GM12801 (cell line): ENCODE measurements around the gene RIPOR1.
A peak's percentile ranks its signal among the peaks of the same experiment; 100 is the strongest.

ENCODE experiments used
- TF ChIP-seq, protein P1 (sequence below): IDR thresholded peaks from one replicate; pipeline ENCODE4 v1.5.1; 2011; ENCODE audit warnings: control low read depth; ENCODE audit not compliant: insufficient read length; ENCODE audit errors: extremely low read depth

RIPOR1 gene

DNA sequence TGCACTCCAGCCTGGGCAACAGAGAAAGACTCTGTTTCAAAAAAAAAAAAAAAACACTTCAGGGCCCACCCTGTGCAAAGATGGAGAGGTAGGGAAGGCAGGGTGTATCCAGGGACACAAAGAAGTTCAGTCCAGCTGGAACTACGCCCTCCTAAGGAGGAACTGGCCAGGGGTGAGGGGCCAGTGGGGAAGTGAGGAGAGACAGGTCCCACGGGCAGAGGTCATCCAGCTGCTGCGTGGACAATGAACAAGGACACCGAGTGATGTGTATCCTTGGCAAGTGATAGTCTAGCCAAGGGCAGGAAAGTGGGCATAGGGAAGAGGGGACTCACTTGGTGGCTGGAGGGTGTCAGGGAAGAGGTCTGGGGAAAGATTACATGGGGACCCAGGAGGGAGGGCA lies 9.4 kb upstream of the RIPOR1 start:
- TF ChIP-seq, protein P1, sequence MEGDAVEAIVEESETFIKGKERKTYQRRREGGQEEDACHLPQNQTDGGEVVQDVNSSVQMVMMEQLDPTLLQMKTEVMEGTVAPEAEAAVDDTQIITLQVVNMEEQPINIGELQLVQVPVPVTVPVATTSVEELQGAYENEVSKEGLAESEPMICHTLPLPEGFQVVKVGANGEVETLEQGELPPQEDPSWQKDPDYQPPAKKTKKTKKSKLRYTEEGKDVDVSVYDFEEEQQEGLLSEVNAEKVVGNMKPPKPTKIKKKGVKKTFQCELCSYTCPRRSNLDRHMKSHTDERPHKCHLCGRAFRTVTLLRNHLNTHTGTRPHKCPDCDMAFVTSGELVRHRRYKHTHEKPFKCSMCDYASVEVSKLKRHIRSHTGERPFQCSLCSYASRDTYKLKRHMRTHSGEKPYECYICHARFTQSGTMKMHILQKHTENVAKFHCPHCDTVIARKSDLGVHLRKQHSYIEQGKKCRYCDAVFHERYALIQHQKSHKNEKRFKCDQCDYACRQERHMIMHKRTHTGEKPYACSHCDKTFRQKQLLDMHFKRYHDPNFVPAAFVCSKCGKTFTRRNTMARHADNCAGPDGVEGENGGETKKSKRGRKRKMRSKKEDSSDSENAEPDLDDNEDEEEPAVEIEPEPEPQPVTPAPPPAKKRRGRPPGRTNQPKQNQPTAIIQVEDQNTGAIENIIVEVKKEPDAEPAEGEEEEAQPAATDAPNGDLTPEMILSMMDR, result no peak

DNA sequence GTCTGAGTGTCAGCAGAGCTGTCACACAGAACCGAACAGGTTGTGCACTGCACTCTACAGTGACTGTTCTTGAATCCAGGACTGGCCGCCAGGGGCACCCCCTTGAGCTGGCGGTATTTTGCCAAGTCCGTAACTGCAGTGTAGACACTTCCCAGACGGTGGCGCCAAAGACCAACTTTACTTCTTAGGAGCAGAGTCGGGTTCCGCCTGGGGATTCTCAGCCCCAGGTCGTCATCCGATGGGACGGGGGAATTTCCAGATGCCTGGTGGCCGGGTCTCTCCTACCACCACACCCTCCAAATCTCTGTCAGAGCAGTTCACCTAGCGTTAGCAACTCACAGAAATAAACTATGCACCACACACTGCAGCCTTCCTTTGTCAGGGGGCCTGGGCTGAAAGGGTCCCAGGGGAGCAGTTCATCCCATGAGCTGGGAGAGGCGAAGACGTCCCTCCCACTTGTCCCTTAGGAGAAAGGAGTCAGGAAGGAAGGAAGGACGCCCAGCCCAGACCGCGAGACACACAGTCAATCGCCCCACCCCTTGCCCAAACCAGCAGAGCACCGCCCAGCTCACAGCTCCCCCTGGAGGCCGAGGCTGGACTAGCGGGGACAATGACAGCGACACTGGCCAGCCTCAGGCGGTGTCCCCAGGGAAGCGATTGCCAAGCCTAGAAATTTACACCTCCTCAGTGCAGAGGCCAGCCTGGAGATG lies 7.4 kb upstream of the RIPOR1 start:
- TF ChIP-seq, protein P1, result peak; percentile 79

DNA sequence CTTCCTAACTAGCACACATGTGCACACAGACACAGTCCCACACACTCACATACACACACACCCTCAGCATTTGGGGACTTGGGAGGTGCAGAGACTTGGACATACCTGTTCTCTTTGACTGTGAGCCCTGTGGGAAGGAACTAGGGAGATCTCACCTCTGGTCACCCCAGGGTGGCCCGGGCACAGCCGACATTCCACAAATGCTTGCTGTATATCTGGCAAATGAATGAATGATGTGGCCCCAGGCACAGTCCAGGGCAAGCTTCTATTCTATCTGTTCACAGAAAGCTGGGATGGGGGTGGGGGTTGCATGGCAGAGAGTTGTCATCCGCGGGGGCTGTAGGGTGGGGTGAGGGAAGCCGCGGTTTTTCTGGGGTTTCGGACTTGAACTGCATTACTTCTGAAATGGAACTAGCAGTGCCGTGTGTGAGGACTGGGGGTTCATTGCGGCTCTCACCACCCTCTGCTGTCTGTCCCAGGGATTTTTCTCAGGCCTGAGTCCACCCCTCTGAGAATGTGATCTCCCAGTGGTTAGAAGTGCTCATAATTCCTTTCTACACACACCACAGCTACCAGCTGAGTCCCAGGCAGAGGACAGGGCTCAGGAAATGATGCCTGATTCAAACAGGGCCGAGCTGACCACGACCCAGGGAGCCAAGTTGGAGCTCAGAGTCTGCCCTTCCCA lies 3.3 kb upstream of the RIPOR1 start:
- TF ChIP-seq, protein P1, result no peak

DNA sequence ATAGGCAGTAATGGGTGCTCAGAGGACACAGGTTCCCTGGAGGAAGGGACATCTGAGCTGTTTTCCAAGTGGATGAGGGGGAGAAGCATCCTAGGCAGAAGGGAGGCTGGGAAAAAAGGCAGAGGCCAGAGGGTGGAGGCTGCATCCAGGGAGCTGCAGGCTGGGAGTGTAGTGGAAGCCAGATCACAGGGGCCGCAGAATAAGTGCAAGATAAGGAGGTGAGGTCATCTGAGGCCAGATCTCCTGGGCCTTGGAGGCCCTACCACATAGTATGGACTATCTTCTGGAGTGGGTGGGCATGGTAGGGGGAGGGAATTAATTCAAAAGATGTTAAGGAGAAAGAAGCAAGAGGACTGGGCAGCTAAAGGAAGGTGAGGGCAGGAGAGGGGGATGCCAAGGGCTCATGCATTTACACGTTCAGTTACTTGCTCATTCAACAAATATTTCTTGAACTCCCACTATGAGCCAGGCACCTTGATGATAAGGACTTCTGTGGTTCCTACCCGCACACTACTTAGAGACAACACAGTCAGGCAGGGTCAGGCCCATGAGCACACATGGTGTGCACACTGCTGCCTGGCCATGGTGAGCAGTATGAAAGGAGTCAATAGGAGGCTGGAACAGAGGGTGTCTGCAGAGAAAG lies 2.4 kb upstream of the RIPOR1 start:
- TF ChIP-seq, protein P1, result no peak

DNA sequence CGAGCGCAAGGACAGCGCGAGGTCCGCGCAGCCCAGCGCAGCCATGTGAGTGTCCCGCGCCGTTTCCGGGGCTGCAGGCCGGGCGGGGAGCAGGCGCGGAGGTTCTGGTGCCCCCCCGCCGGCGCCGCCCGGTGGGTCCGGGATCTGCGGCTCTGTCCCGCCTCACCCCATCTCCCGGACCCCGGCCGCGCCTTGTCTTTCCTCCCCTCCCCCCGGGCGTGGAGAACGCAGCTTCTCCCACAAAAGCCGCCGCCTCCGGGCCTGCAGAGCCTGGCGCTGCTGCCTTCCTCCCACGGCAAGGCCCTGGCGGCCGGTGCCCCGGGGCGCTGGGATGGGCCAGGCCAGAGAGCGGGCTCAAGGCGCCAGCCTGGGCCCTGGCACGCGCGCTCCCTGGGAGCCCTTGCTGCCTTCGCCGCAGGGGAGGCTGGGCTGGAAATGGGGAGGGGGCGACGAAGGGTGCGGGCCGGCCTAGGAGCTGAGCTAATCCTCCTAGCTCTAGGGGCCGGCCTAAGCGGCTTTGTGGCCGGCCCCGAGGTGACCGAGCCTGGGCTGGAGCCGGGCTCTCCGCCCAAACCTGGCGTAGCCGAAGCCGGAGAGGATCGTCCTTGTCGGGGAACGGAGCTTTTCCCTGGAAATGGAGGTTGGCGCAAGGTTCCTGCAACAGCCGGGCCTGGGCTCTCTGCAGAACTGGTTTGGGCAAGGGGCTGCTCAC lies 397 bp downstream of the RIPOR1 start:
- TF ChIP-seq, protein P1, result no peak

DNA sequence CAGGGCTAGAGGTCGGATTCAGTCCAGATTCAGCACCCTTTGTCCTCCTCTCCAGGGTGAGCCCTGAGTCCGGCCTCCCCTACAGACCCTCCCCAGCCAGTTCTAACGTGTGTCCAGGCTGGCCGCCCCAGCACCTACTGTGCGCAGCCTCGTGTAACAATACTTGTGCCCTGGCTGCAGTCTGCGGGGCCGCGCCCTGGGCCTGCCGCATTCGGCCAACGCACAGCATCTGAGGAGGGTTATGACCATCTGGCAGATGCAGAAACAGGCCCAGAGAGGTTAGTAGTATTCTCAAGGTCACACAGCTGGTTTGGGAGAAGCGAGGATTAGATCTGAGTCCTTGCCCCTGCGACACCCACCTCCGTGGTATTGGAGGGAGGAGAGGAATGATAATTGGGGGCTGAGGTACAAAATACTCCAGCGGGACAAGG lies 968 bp downstream of the RIPOR1 start:
- TF ChIP-seq, protein P1, result no peak
